Smooth muscle cell (in vitro differentiated cells): ENCODE measurements around the gene SLC26A9. TPM values are rescaled to one million over a fixed set of nuclear protein-coding genes. Genes with fewer than 3 reads are reported as not detected.

Experiments
- DNase-seq: peaks from one replicate; lab custom pipeline; 2025; ENCODE audit not compliant: unreplicated experiment; lab: John Stamatoyannopoulos, UW
- H2AFZ ChIP-seq: fragments of 200-600 bp; sonication (generic); 2 replicates; pipeline ENCODE4 v1.6.0; 2016; ENCODE audit warnings: antibody characterized with exemption, low read depth, mild to moderate bottlenecking
- H3F3A ChIP-seq: fragments of 200-600 bp; sonication (generic); 2 replicates; pipeline ENCODE4 v1.6.0; 2017; ENCODE audit warnings: antibody characterized with exemption, low read depth
- H3K27ac ChIP-seq: fragments of 200-600 bp; sonication (generic); 2 replicates; pipeline ENCODE4 v1.5.1; 2016; ENCODE audit warnings: low read depth, mild to moderate bottlenecking
- H3K27me3 ChIP-seq: fragments of 200-600 bp; sonication (generic); 2 replicates; pipeline ENCODE4 v1.6.1; 2016; ENCODE audit warnings: low read depth, mild to moderate bottlenecking
- H3K36me3 ChIP-seq: fragments of 200-600 bp; sonication (generic); 2 replicates; pipeline ENCODE4 v1.5.1; 2016; ENCODE audit warnings: low read depth
- H3K4me1 ChIP-seq: fragments of 200-600 bp; sonication (generic); 2 replicates; pipeline ENCODE4 v1.5.1; 2016; ENCODE audit warnings: low read depth
- H3K4me2 ChIP-seq: fragments of 200-600 bp; sonication (generic); 2 replicates; pipeline ENCODE4 v1.6.0; 2016; ENCODE audit warnings: mild to moderate bottlenecking
- H3K4me3 ChIP-seq: fragments of 200-600 bp; sonication (generic); 2 replicates; pipeline ENCODE4 v1.5.1; 2016; ENCODE audit warnings: mild to moderate bottlenecking
- H3K79me2 ChIP-seq: fragments of 200-600 bp; sonication (generic); 2 replicates; pipeline ENCODE4 v1.6.0; 2016; ENCODE audit warnings: low read depth, mild to moderate bottlenecking
- H3K9ac ChIP-seq: fragments of 200-600 bp; sonication (generic); 2 replicates; pipeline ENCODE4 v1.6.0; 2016; ENCODE audit warnings: low read depth
- H3K9me3 ChIP-seq: fragments of 200-600 bp; sonication (generic); replicated peaks from 2 replicates; pipeline ENCODE4 v1.5.1; 2016; ENCODE audit warnings: low read depth
- H4K20me1 ChIP-seq: fragments of 200-600 bp; sonication (generic); 2 replicates; pipeline ENCODE4 v1.6.0; 2016; ENCODE audit warnings: low read depth
- WGBS: methylation state at CpG from one replicate; pipeline ENCODE4 v1.1.7; 2016; ENCODE audit warnings: low lambda C conversion rate; 5-methylcytosine and 5-hydroxymethylcytosine counted together
- polyA plus RNA-seq: library from polyadenylated mRNA; unstranded; fragments of >200 nt; fragmentation: Nextera tagmentation; extraction: Ambion mirVana; gene quantifications from 2 replicates; pipeline ENCODE4 v1.2.1, GENCODE V29; 2016
- total RNA-seq: library from RNA; depleted of rRNA; stranded (reverse); fragments of >200 nt; gene quantifications from 2 replicates; pipeline ENCODE4 v1.2.3, GENCODE V29; 2014
- TF ChIP-seq, protein P1 (sequence below): fragments of 200-600 bp; sonication (generic); IDR thresholded peaks from 2 replicates; pipeline ENCODE4 v1.5.1; 2017; ENCODE audit warnings: borderline replicate concordance, mild to moderate bottlenecking, antibody characterized with exemption; ENCODE audit not compliant: insufficient read depth, poor library complexity, severe bottlenecking

Gene SLC26A9
- total and polyA plus RNA-seq, 2 experiments from 2014 or later: not detected

DNA sequence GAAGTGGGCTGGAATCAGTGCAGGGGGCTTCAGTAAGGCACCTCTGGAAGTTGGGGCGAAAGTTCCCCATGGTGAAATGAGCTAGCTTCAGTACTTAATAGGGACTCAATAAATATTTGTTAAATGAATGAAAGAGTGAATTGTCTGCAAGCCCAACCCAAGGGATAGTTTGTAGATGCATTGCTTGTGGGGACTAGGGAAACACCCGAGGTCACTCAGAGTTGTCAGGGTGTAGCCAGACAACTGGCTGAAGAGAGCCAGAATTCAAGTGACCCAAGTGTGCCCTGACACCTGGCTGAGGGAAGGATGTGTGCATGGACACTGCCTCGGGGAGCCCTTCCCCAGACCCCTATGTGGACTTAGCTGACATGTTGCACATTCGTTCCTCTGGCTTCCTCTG is 1.3 kb upstream of the SLC26A9 start:
- no peaks in the 10 kb centered on the region for H3F3A ChIP-seq
- H4K20me1 ChIP-seq: no peaks in the 10 kb centered on the region
- H3K27ac ChIP-seq: no peak overlapping the region
- H3K9ac ChIP-seq: no peak overlapping the region
- no peak overlapping the region for H2AFZ ChIP-seq
- 85% methylated on average over 4 of the region's 4 CpGs for WGBS
- no peak for DNase-seq
- no peak overlapping the region for H3K4me2 ChIP-seq
- no peaks in the 10 kb centered on the region for H3K9me3 ChIP-seq
- peaks cover 10% of the 10 kb centered on the region for H3K4me1 ChIP-seq
- peaks cover 28% of the 10 kb centered on the region for H3K27me3 ChIP-seq
- H3K4me3 ChIP-seq: no peak overlapping the region
- TF ChIP-seq, protein P1, sequence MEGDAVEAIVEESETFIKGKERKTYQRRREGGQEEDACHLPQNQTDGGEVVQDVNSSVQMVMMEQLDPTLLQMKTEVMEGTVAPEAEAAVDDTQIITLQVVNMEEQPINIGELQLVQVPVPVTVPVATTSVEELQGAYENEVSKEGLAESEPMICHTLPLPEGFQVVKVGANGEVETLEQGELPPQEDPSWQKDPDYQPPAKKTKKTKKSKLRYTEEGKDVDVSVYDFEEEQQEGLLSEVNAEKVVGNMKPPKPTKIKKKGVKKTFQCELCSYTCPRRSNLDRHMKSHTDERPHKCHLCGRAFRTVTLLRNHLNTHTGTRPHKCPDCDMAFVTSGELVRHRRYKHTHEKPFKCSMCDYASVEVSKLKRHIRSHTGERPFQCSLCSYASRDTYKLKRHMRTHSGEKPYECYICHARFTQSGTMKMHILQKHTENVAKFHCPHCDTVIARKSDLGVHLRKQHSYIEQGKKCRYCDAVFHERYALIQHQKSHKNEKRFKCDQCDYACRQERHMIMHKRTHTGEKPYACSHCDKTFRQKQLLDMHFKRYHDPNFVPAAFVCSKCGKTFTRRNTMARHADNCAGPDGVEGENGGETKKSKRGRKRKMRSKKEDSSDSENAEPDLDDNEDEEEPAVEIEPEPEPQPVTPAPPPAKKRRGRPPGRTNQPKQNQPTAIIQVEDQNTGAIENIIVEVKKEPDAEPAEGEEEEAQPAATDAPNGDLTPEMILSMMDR: no peak
- no peaks in the 10 kb centered on the region for H3K79me2 ChIP-seq
- no peaks in the 10 kb centered on the region for H3K36me3 ChIP-seq

DNA sequence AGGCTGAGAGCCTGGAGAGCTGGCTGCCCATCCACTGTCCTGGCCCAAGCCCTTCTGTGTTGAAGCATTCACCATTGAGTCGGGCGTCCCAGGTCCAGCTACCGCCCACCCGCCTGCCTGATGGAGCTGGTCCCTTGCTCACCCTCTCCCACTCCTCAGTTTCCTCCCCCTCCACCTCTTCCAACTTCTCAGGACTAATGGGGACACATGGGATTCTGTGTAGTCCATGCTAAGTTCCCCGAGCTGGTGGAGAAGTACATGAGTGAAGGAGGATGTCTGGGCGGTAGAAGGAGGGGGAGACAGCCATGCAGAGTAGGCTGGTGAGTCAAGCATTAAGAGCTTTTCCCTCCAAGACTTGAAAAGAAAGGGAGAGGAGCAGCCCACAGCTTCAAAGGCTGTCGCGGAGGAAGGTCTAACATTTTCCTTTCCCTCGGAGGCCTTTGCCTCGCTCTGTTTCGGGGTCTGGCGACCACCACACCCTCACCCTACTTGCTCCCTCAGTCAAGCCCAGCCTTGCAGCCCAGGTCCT is 561 bp downstream of the SLC26A9 start:
- DNase-seq: no peak
- Histone ChIP-seq H3F3A (no peaks in the 10 kb centered on the region), H3K27me3 (peaks cover 27% of the 10 kb centered on the region), H2AFZ (no peak overlapping the region), H3K9me3 (no peaks in the 10 kb centered on the region), H3K79me2 (no peaks in the 10 kb centered on the region), H3K27ac (no peak overlapping the region), H3K4me2 (peak overlapping the region; percentile 60), H3K4me3 (no peak overlapping the region), H3K36me3 (no peaks in the 10 kb centered on the region), H3K4me1 (peaks cover 14% of the 10 kb centered on the region), H3K9ac (no peak overlapping the region), H4K20me1 (no peaks in the 10 kb centered on the region)
- TF ChIP-seq, protein P1: no peak
- 55% methylated on average over 12 of the region's 12 CpGs for WGBS

DNA sequence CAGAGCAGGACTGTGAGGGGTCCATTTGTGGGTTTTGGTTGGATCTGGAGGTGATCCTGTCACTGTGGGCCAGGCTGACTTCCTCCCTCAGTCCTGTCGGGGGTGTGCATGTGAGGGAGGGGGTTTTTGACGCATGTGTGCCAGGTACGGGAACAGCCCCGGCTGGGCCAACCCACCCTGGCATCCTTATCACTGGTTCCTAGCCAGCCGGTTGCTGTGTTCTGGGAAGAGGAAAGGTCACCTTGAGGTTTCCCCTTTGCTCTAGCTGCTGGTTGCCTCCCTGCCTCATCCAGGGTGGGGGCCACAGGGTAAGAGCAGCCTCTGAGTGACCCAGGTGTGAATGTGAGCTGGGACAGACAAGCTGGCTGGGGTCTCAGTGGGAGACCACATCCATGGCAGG is 2.5 kb downstream of the SLC26A9 start:
- WGBS: 84% methylated on average over 5 of the region's 5 CpGs
- H3K4me3 ChIP-seq: no peak overlapping the region
- H3K27me3 ChIP-seq: peaks cover 10% of the 10 kb centered on the region
- no peak overlapping the region for H2AFZ ChIP-seq
- no peak for DNase-seq
- no peaks in the 10 kb centered on the region for H3K79me2 ChIP-seq
- H3K4me1 ChIP-seq: peaks cover 14% of the 10 kb centered on the region
- H3K4me2 ChIP-seq: no peak overlapping the region
- no peaks in the 10 kb centered on the region for H3K36me3 ChIP-seq
- H4K20me1 ChIP-seq: no peaks in the 10 kb centered on the region
- no peak overlapping the region for H3K9ac ChIP-seq
- no peaks in the 10 kb centered on the region for H3K9me3 ChIP-seq
- H3K27ac ChIP-seq: no peak overlapping the region
- no peaks in the 10 kb centered on the region for H3F3A ChIP-seq
- TF ChIP-seq, protein P1: no peak

DNA sequence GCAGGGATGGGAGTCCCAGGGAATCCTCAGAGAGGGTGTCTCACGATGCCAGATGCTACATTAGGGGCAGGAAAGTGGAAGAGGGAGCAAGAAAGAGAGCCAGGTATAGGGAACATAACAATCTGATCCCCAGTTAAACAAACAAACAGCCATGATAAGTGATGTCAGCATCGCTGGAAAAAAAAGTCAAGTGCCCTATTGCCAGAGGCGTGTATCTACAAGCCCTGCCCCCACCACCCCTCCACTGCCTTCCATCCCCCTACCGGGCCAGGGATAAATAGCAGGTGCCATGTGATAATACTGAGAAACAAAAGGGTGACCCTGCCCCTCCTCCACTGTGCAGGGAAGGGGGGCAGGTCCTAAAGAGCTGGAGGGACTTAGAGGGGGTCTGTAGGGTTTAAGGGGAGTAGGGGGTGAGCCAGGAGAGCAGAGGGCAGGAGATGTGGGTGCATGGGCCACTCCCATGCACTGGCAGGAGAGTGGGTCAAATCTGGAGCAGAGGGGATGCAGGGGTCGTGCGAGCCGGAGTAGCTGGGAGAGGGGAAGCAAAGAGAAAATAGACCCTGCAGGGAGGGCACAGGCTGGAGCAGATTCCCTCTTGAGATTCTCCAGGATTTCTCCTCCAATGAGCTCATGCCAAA is 3.4 kb downstream of the SLC26A9 start:
- DNase-seq: no peak
- Histone ChIP-seq H4K20me1 (no peaks in the 10 kb centered on the region), H3K4me1 (peaks cover 14% of the 10 kb centered on the region), H3K9ac (no peak overlapping the region), H3K4me2 (no peak overlapping the region), H3F3A (no peaks in the 10 kb centered on the region), H3K27ac (no peak overlapping the region), H3K79me2 (no peaks in the 10 kb centered on the region), H2AFZ (no peak overlapping the region), H3K9me3 (no peaks in the 10 kb centered on the region), H3K27me3 (peaks cover 1% of the 10 kb centered on the region), H3K36me3 (no peaks in the 10 kb centered on the region), H3K4me3 (no peak overlapping the region)
- WGBS: 50% methylated on average over 7 of the region's 7 CpGs
- TF ChIP-seq, protein P1: peak; percentile 10
